Measurements from ENCODE around the gene C21orf58.

DNA sequence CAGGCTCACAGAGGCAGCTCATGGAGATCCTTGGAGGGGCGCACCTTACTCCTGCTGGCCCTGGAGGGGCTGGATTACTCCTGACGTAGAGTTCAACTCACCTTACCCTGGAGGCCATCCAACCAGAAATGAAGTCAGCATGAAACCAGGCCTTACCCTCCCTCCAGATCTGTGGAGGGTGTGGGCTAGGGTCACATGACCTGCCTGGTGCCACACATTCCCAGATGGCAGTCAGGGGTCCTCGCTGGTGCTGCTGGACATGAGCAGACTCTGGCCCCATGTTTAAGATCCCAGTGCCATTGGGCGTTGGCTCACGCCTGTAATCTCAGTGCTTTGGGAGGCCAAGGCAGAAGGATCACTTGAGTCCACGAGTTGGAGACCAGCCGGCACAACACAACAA lies 4.5 kb downstream of the C21orf58 start:
- TF ChIP-seq, protein P1, sequence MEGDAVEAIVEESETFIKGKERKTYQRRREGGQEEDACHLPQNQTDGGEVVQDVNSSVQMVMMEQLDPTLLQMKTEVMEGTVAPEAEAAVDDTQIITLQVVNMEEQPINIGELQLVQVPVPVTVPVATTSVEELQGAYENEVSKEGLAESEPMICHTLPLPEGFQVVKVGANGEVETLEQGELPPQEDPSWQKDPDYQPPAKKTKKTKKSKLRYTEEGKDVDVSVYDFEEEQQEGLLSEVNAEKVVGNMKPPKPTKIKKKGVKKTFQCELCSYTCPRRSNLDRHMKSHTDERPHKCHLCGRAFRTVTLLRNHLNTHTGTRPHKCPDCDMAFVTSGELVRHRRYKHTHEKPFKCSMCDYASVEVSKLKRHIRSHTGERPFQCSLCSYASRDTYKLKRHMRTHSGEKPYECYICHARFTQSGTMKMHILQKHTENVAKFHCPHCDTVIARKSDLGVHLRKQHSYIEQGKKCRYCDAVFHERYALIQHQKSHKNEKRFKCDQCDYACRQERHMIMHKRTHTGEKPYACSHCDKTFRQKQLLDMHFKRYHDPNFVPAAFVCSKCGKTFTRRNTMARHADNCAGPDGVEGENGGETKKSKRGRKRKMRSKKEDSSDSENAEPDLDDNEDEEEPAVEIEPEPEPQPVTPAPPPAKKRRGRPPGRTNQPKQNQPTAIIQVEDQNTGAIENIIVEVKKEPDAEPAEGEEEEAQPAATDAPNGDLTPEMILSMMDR (IDR thresholded peaks at IDR 0.05) = no peak
- TF ChIP-seq POLR2A (IDR thresholded peaks at IDR 0.05) = no peak
